Measurements from ENCODE around the gene TLCD2. TPM values are rescaled to one million over a fixed set of nuclear protein-coding genes. Genes with fewer than 3 reads are reported as not detected.
A peak's percentile ranks its signal among the peaks of the same experiment; 100 is the strongest.

The TLCD2 gene
- total and polyA plus RNA-seq, 7 experiments from 2014 or later = 0.05 to 0.49 (median 0.08) TPM; not detected in 3

DNA sequence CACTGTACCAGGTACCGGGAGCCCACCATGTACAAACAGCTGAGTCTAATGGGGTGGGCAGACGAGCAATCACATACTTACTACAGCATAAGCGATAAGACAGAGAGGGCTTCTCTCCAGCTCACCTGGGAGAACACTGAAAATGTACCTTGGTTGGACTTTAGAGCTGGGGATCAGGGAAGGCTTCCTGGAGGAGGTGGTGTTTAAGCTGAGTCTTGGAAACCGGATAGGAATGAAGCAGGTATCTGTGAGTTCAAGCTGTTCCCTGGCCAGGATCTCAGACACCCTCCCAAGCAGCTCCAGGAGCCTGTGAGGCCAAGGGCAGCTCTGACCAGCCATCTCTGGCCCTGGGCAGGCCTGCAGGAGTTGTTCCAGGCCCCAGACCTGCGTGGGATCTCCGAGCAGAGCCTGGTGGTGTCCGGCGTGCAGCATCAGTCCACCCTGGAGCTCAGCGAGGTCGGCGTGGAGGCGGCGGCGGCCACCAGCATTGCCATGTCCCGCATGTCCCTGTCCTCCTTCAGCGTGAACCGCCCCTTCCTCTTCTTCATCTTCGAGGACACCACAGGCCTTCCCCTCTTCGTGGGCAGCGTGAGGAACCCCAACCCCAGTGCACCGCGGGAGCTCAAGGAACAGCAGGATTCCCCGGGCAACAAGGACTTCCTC lies 43.7 kb upstream of the TLCD2 start:
- ATAC-seq (no peak), DNase-seq (no peak)
- peaks cover 0 to 9% (median 0%) of the 10 kb centered on the region in 5 donors for H3K27me3 Mint-ChIP-seq
- ChIA-PET CTCF (interaction anchor here (0.6 kb wide), 1 partner anchor 70 kb away, joined by 3 read pairs; no protein-coding TSS in a partner anchor), POLR2A (interaction anchor here (1.5 to 2.3 kb wide), 2 partner anchors 10 to 12 kb away, joined by 4 to 6 read pairs; no protein-coding TSS in a partner anchor)
- Histone ChIP-seq H3K4me3 (ENCODE audit: low read length) (no peak overlapping the region), H3K27ac (ENCODE audit: low read depth, low read length) (no peak overlapping the region), H3K4me1 (ENCODE audit: control insufficient read depth in 2 of 2, insufficient read depth in 2 of 2, low read length in 2 of 2) (no peaks in the 10 kb centered on the region), H3K9me3 (ENCODE audit: control insufficient read depth in 2 of 3, low read length in 3 of 3) (no peaks in the 10 kb centered on the region), H3K36me3 (ENCODE audit: control insufficient read depth in 2 of 3, insufficient read depth in 3 of 3, low read length in 3 of 3) (no peaks in the 10 kb centered on the region), H3K27me3 (ENCODE audit: control insufficient read depth in 2 of 2, insufficient read depth in 2 of 2, low read length in 2 of 2) (no peaks in the 10 kb centered on the region)
- H3K4me3 Mint-ChIP-seq = no peak overlapping the region
- no peaks in the 10 kb centered on the region for H3K36me3 Mint-ChIP-seq
- H3K4me1 Mint-ChIP-seq = peaks cover 0 to 10% (median 7%) of the 10 kb centered on the region in 7 donors
- H3K27ac Mint-ChIP-seq = no peak overlapping the region
- intact Hi-C loops (cut with micrococcal nuclease) = no loop called here
- H3K9me3 Mint-ChIP-seq = no peaks in the 10 kb centered on the region

- CTCF ChIA-PET = no interaction called here
- Mint-ChIP-seq H3K4me3 (no peak overlapping the region), H3K4me1 (peaks cover 0 to 8% (median 0%) of the 10 kb centered on the region in 7 donors), H3K9me3 (no peaks in the 10 kb centered on the region), H3K27me3 (peaks cover 0 to 3% (median 0%) of the 10 kb centered on the region in 5 donors), H3K27ac (peak overlapping the region in 2 of 9 donors; percentile 45 to 74), H3K36me3 (no peaks in the 10 kb centered on the region)
- peak; percentile 67 for ATAC-seq
- no peak overlapping the region for H3K27ac ChIP-seq (ENCODE audit: low read depth, low read length)
- intact Hi-C loops (cut with micrococcal nuclease) = no loop called here
- DNase-seq = no peak
- H3K4me3 ChIP-seq (ENCODE audit: low read length) = no peak overlapping the region
- no peaks in the 10 kb centered on the region for H3K9me3 ChIP-seq (ENCODE audit: control insufficient read depth in 2 of 3, low read length in 3 of 3)
- POLR2A ChIA-PET = interaction anchor here (1.5 to 2.3 kb wide), 2 partner anchors 11 to 14 kb away, joined by 4 to 6 read pairs; no protein-coding TSS in a partner anchor
- H3K36me3 ChIP-seq (ENCODE audit: control insufficient read depth in 2 of 3, insufficient read depth in 3 of 3, low read length in 3 of 3) = no peaks in the 10 kb centered on the region
- no peaks in the 10 kb centered on the region for H3K27me3 ChIP-seq (ENCODE audit: control insufficient read depth in 2 of 2, insufficient read depth in 2 of 2, low read length in 2 of 2)
- H3K4me1 ChIP-seq (ENCODE audit: control insufficient read depth in 2 of 2, insufficient read depth in 2 of 2, low read length in 2 of 2) = no peaks in the 10 kb centered on the region
Observed at GRCh38 chr17:1752425-1753262, 42.5 kb upstream of the TLCD2 start.

DNA sequence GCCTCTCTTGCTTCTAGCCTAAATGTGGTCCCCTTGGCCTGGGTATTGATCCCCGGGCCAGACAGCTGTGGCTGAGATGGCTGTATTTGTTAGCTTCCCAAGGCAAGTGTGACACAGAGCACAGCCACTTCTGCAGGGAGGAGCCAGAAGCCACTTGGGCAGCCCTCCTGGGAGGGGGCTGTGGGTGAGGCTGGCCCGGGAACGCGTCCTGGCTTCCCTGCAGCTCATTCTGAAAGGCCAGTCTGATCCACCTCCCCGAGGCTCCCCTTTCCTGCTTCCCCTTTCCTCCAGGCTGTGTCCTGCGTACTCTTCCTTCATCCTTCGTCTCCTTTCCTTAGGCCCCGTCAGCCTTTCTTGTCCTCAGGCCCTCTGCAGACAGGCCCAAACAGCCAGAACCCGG lies 40.5 kb upstream of the TLCD2 start:
- DNase-seq (no peak), ATAC-seq (no peak)
- H3K4me3 ChIP-seq (ENCODE audit: low read length) = no peak overlapping the region
- intact Hi-C loops (cut with micrococcal nuclease) = no loop called here
- no peak overlapping the region for H3K4me3 Mint-ChIP-seq
- no peaks in the 10 kb centered on the region for H3K9me3 ChIP-seq (ENCODE audit: control insufficient read depth in 2 of 3, low read length in 3 of 3)
- no peak overlapping the region for H3K27ac Mint-ChIP-seq
- no peaks in the 10 kb centered on the region for H3K36me3 ChIP-seq (ENCODE audit: control insufficient read depth in 2 of 3, insufficient read depth in 3 of 3, low read length in 3 of 3)
- no peaks in the 10 kb centered on the region for H3K4me1 ChIP-seq (ENCODE audit: control insufficient read depth in 2 of 2, insufficient read depth in 2 of 2, low read length in 2 of 2)
- no peaks in the 10 kb centered on the region for H3K36me3 Mint-ChIP-seq
- no peaks in the 10 kb centered on the region for H3K27me3 Mint-ChIP-seq
- no peaks in the 10 kb centered on the region for H3K27me3 ChIP-seq (ENCODE audit: control insufficient read depth in 2 of 2, insufficient read depth in 2 of 2, low read length in 2 of 2)
- ChIA-PET POLR2A (interaction anchor here (0.7 kb wide), 1 partner anchor 12 kb away, joined by 3 read pairs; the partner anchor contains the start of gene SERPINF1), CTCF (no interaction called here)
- H3K27ac ChIP-seq (ENCODE audit: low read depth, low read length) = no peak overlapping the region
- peaks cover 0 to 8% (median 0%) of the 10 kb centered on the region in 7 donors for H3K4me1 Mint-ChIP-seq
- H3K9me3 Mint-ChIP-seq = no peaks in the 10 kb centered on the region

GRCh38 chr17:1746975-1747543 lies 36.9 kb upstream of the TLCD2 start:
- peaks cover 0 to 3% (median 0%) of the 10 kb centered on the region in 7 donors for H3K4me1 Mint-ChIP-seq
- no peaks in the 10 kb centered on the region for H3K36me3 ChIP-seq (ENCODE audit: control insufficient read depth in 2 of 3, insufficient read depth in 3 of 3, low read length in 3 of 3)
- H3K9me3 ChIP-seq (ENCODE audit: control insufficient read depth in 2 of 3, low read length in 3 of 3) = no peaks in the 10 kb centered on the region
- no peak overlapping the region for H3K27ac ChIP-seq (ENCODE audit: low read depth, low read length)
- H3K36me3 Mint-ChIP-seq = no peaks in the 10 kb centered on the region
- no peak overlapping the region for H3K4me3 Mint-ChIP-seq
- POLR2A ChIA-PET = interaction anchor here (0.7 kb wide), 1 partner anchor 16 kb away, joined by 4 read pairs; no protein-coding TSS in a partner anchor
- no peaks in the 10 kb centered on the region for H3K9me3 Mint-ChIP-seq
- no peak overlapping the region for H3K4me3 ChIP-seq (ENCODE audit: low read length)
- intact Hi-C loops (cut with micrococcal nuclease) = no loop called here
- ATAC-seq (no peak), DNase-seq (no peak)
- no peaks in the 10 kb centered on the region for H3K4me1 ChIP-seq (ENCODE audit: control insufficient read depth in 2 of 2, insufficient read depth in 2 of 2, low read length in 2 of 2)
- no peak overlapping the region for H3K27ac Mint-ChIP-seq
- H3K27me3 ChIP-seq (ENCODE audit: control insufficient read depth in 2 of 2, insufficient read depth in 2 of 2, low read length in 2 of 2) = no peaks in the 10 kb centered on the region
- CTCF ChIA-PET = no interaction called here
- no peaks in the 10 kb centered on the region for H3K27me3 Mint-ChIP-seq

DNA sequence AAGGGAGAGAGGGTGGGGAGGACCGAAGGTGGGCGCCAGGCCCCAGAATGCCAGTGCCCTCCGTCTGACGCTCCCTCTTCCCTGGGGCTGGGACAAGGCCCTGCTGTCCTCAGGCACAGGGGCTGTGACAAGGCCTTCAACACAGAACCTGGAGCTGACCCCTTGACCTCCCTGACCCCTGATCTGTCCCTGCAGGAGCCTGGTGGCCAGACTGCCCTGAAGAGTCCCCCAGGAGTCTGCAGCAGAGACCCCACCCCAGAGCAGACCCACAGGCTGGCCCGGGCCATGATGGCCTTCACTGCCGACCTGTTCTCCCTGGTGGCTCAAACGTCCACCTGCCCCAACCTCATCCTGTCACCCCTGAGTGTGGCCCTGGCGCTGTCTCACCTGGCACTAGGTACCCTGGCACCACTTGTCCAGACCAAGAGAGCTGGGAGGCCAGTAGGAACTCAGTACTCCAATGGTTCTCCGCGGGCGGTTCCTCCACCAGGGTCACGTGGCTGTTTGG lies 35.4 kb upstream of the TLCD2 start:
- intact Hi-C loops (cut with micrococcal nuclease) = no loop called here
- no peaks in the 10 kb centered on the region for H3K4me1 Mint-ChIP-seq
- Histone ChIP-seq H3K9me3 (ENCODE audit: control insufficient read depth in 2 of 3, low read length in 3 of 3) (no peaks in the 10 kb centered on the region), H3K36me3 (ENCODE audit: control insufficient read depth in 2 of 3, insufficient read depth in 3 of 3, low read length in 3 of 3) (no peaks in the 10 kb centered on the region), H3K27me3 (ENCODE audit: control insufficient read depth in 2 of 2, insufficient read depth in 2 of 2, low read length in 2 of 2) (no peaks in the 10 kb centered on the region), H3K27ac (ENCODE audit: low read depth, low read length) (no peak overlapping the region), H3K4me3 (ENCODE audit: low read length) (no peak overlapping the region), H3K4me1 (ENCODE audit: control insufficient read depth in 2 of 2, insufficient read depth in 2 of 2, low read length in 2 of 2) (no peaks in the 10 kb centered on the region)
- no peaks in the 10 kb centered on the region for H3K9me3 Mint-ChIP-seq
- ChIA-PET POLR2A (no interaction called here), CTCF (no interaction called here)
- DNase-seq (no peak), ATAC-seq (no peak)
- no peak overlapping the region for H3K4me3 Mint-ChIP-seq
- H3K27ac Mint-ChIP-seq = no peak overlapping the region
- H3K27me3 Mint-ChIP-seq = no peaks in the 10 kb centered on the region
- H3K36me3 Mint-ChIP-seq = no peaks in the 10 kb centered on the region

GRCh38 chr17:1744551-1745512 lies 34.7 kb upstream of the TLCD2 start:
- Mint-ChIP-seq H3K4me3 (no peak overlapping the region), H3K9me3 (no peaks in the 10 kb centered on the region), H3K4me1 (no peaks in the 10 kb centered on the region), H3K36me3 (no peaks in the 10 kb centered on the region), H3K27me3 (no peaks in the 10 kb centered on the region), H3K27ac (peak overlapping the region in 1 of 9 donors; percentile 55)
- Histone ChIP-seq H3K9me3 (ENCODE audit: control insufficient read depth in 2 of 3, low read length in 3 of 3) (no peaks in the 10 kb centered on the region), H3K4me1 (ENCODE audit: control insufficient read depth in 2 of 2, insufficient read depth in 2 of 2, low read length in 2 of 2) (no peaks in the 10 kb centered on the region), H3K27ac (ENCODE audit: low read depth, low read length) (no peak overlapping the region), H3K36me3 (ENCODE audit: control insufficient read depth in 2 of 3, insufficient read depth in 3 of 3, low read length in 3 of 3) (no peaks in the 10 kb centered on the region), H3K4me3 (ENCODE audit: low read length) (no peak overlapping the region), H3K27me3 (ENCODE audit: control insufficient read depth in 2 of 2, insufficient read depth in 2 of 2, low read length in 2 of 2) (no peaks in the 10 kb centered on the region)
- intact Hi-C loops (cut with micrococcal nuclease) = no loop called here
- ATAC-seq = no peak
- POLR2A ChIA-PET = no interaction called here
- DNase-seq = no peak
- CTCF ChIA-PET = no interaction called here
